GM21367 (cell line): ENCODE measurements around the gene ROPN1L.

ENCODE experiments used
- ATAC-seq: cut with Tn5 transposase; IDR thresholded peaks from one replicate; pipeline ENCODE4 v1.9.1; 2021; ENCODE audit not compliant: unreplicated experiment

Gene ROPN1L

DNA sequence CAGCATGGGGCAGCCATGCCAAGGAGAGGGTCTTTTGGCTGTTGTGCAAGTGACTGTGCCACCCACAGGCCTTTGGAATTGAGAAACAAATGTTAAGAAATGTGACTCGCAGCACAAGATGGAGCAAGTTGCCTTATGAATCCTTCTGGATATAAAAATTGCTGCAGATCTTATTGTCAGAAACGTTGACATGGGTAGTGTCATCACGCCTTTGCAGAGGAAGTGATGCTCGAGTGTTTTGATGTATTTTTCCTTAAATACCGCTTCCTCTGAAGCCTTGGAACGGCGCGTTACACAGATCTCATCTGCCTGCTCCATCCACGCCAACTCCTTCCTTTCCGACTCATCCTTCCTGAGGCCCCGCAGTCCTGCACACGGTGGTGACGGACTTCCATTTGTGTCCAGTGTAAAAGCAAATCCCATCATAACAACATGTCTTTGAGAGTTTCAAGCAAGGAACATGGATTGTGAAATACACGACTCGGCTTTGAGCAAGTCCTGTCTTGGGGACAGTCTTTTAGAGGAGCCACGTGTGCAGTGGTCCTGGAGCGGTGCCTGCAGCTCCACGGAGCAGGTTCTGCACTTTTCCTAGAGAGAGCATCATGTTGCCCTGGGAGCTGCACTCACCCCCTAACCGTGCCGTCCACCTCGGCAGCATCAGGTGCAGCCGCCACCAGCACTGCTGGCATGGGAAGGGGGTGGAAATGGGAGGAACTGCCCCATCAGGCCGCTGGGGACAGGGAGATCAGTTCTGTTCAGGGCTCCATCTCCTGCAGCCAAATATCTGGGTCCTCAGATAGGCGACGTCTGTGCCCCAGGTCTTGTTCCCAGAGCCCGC lies 15.1 kb downstream of the ROPN1L start:
- ATAC-seq: no peak

- ATAC-seq: no peak
Measured at GRCh38 chr5:10457682-10458574, 16.2 kb downstream of the ROPN1L start.

- ATAC-seq: no peak
Measured at GRCh38 chr5:10459080-10460055, 17.7 kb downstream of the ROPN1L start.

GRCh38 chr5:10460252-10460906 lies 18.7 kb downstream of the ROPN1L start:
- ATAC-seq: no peak

DNA sequence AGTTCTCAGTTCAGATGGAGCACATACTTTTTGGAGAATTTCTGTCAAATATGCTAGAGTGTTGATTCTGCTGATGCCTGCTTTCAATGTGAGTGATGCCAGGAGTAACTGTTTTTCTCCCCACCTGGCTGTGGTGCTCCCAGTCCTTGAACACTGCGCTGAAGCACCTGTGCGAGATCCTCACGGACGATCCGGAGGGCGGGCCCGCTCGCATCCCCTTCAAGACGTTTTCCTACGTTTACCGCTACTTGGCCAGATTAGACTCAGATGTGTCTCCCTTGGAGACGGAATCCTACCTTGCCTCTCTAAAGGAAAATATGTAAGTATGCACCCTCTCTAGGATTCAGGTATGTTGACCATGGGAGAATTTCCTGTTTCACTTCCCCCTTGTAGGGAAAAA lies 19.4 kb downstream of the ROPN1L start:
- no peak for ATAC-seq

DNA sequence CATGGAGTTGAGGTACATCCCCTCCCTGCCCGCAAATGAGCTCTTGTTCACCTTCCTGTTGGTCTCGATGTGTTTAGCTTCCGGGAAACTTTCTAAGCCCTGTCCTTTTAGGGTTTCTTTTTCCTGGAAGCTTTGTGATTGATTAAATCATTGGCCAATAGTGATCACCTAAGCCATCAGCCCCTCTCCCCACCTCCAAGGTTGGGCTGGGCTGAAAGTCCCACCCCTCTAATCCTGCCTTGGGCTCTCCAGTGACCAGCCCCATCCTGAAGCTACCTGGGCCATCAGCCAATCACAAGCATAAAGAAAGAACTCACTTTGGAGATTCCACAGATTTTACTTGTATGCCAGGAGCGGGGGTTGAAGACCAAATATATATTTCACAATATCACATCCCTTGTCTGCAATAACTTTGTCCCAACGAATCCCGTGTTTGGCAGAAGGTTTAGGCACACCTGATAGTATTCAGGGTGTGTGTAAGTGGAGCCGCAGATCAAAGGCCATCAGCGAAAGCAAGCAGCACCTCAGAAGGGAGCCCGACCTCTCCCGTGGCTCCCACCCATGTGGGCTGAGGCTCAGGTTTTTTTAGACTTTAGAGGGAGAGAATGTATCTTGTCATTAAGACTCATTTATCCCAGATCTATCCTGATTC lies 20.4 kb downstream of the ROPN1L start:
- ATAC-seq: no peak

GRCh38 chr5:10463566-10463965 lies 21.9 kb downstream of the ROPN1L start:
- no peak for ATAC-seq

GRCh38 chr5:10464173-10464572 lies 22.5 kb downstream of the ROPN1L start:
- no peak for ATAC-seq

- ATAC-seq: no peak
Measured at GRCh38 chr5:10465726-10466125, 24.0 kb downstream of the ROPN1L start.

- ATAC-seq: no peak
Measured at GRCh38 chr5:10466446-10467073, 24.9 kb downstream of the ROPN1L start.

DNA sequence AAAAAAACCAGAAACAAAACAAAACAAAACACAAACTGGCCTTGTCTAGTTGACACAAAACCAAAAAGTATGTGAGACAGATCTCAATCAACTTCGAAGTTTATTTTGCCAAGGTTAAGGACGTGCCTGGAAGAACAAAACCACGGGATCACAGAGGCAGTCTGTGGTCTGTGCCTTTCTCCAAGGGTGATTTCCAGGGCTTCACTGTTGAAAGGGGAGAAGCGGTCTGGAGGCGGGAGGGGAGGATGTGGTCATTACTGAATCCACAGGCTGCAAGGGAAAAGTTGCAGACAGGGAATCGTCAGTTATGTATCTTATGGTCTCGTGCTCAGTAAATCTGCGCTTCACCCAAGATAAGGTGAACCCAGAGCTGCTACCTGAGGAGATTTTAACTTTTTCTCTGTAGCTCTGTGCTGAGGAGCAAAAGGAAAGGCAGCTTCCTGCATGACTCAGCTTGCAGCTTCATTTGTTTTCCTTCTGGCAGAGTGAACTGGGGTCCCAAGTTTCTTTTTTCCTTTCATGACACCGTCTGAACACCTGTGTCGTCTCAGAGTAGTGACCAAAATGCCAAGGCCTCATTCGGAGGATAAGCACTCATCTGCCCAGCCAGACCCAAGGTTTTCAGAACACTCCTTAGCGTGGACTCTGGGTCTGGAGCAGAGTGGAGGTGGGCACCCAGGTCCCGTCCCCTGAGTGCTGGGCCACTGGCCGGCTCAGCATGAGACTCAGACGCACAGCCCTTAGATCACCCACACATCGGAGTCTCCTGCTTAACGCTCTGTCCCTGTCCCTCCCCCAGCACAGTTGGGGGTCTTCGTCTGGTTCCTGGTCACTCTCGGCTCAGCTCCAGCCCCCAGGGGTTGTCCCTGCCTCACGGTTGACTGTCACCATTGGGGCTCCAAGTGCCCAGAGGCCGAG lies 25.9 kb downstream of the ROPN1L start:
- ATAC-seq: no peak

GRCh38 chr5:10468256-10468655 lies 26.6 kb downstream of the ROPN1L start:
- no peak for ATAC-seq

GRCh38 chr5:10469253-10470050 lies 27.8 kb downstream of the ROPN1L start:
- ATAC-seq: no peak

- no peak for ATAC-seq
Measured at GRCh38 chr5:10470669-10471068, 29.0 kb downstream of the ROPN1L start.

GRCh38 chr5:10471677-10472076 lies 30.0 kb downstream of the ROPN1L start:
- no peak for ATAC-seq

DNA sequence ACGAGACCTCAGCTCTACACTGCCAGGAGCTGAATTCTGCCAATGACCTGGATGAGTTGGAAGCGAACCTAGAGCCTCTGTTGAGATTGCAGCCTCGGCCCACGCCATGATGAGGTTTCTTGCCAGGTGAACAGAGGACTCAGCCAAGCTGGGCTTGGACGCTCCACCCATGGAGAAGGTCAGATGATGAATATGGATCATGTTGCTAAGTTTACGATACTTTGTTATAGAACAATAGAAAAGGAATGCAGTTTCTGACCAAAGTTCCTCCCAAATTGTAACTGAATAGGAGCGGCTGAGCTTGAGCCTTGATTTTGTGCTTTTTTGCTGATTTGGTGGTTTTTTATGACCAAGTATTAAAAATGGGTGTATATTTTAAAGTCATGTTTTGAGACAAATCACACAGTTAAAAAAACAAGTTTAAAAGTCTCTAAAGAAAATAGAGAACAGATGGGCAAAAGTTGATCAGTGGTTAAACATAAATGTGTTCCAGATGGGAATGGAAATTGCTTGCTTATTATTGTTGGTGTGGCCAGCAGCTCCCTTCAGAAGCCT lies 32.9 kb downstream of the ROPN1L start:
- ATAC-seq: no peak
